Measurements from ENCODE around the gene FBXO36.

FBXO36 gene

GRCh38 chr2:229882583-229882982 lies 39.7 kb upstream of the FBXO36 start:
- TF ChIP-seq CTCF (conservative IDR thresholded peaks at IDR 0.05; ENCODE audit: low read depth, low read length), result no peak
- DNase-seq (ENCODE audit: low read depth), result no peak
- H3K4me3 ChIP-seq (ENCODE audit: low read length), result no peak overlapping the region

GRCh38 chr2:229884775-229885699 lies 37.3 kb upstream of the FBXO36 start:
- TF ChIP-seq CTCF (conservative IDR thresholded peaks at IDR 0.05; ENCODE audit: low read depth, low read length), result no peak
- no peak for DNase-seq (ENCODE audit: low read depth)
- no peak overlapping the region for H3K4me3 ChIP-seq (ENCODE audit: low read length)

GRCh38 chr2:229887441-229887840 lies 34.9 kb upstream of the FBXO36 start:
- H3K4me3 ChIP-seq (ENCODE audit: low read length), result no peak overlapping the region
- TF ChIP-seq CTCF (conservative IDR thresholded peaks at IDR 0.05; ENCODE audit: low read depth, low read length), result no peak
- no peak for DNase-seq (ENCODE audit: low read depth)

- no peak overlapping the region for H3K4me3 ChIP-seq (ENCODE audit: low read length)
- DNase-seq (ENCODE audit: low read depth), result no peak
- TF ChIP-seq CTCF (conservative IDR thresholded peaks at IDR 0.05; ENCODE audit: low read depth, low read length), result no peak
Observed at GRCh38 chr2:229888031-229888430, 34.3 kb upstream of the FBXO36 start.

- no peak for TF ChIP-seq CTCF (conservative IDR thresholded peaks at IDR 0.05; ENCODE audit: low read depth, low read length)
- H3K4me3 ChIP-seq (ENCODE audit: low read length), result no peak overlapping the region
- DNase-seq (ENCODE audit: low read depth), result no peak
Observed at GRCh38 chr2:229889023-229889422, 33.3 kb upstream of the FBXO36 start.

GRCh38 chr2:229896857-229897256 lies 25.4 kb upstream of the FBXO36 start:
- TF ChIP-seq CTCF (conservative IDR thresholded peaks at IDR 0.05; ENCODE audit: low read depth, low read length), result no peak

GRCh38 chr2:229899604-229900003 lies 22.7 kb upstream of the FBXO36 start:
- TF ChIP-seq CTCF (conservative IDR thresholded peaks at IDR 0.05; ENCODE audit: low read depth, low read length), result no peak

More at GRCh38 chr2:229896857-229897256, 25.4 kb upstream of the FBXO36 start:
- no peak overlapping the region for H3K4me3 ChIP-seq (ENCODE audit: low read length)
- no peak for DNase-seq (ENCODE audit: low read depth)

More at GRCh38 chr2:229899604-229900003, 22.7 kb upstream of the FBXO36 start:
- H3K4me3 ChIP-seq (ENCODE audit: low read length), result no peak overlapping the region
- no peak for DNase-seq (ENCODE audit: low read depth)

Measured in retinal pigment epithelial cell (primary cell).